Measurements from ENCODE around the gene CDYL2. TPM values are rescaled to one million over a fixed set of nuclear protein-coding genes. Genes with fewer than 3 reads are reported as not detected.
"Not testable (repeated sequence)": the region's sequence is repeated elsewhere in the genome, so short reads cannot be mapped to it uniquely, and the experiment has no call there.

CDYL2 gene
- polyA plus RNA-seq, 1 donor = 2.5 TPM

- DNase-seq (ENCODE audit: low read depth) = no peak
These were observed 133.0 kb downstream of the CDYL2 start for GRCh38 chr16:80671281-80671849.

DNA sequence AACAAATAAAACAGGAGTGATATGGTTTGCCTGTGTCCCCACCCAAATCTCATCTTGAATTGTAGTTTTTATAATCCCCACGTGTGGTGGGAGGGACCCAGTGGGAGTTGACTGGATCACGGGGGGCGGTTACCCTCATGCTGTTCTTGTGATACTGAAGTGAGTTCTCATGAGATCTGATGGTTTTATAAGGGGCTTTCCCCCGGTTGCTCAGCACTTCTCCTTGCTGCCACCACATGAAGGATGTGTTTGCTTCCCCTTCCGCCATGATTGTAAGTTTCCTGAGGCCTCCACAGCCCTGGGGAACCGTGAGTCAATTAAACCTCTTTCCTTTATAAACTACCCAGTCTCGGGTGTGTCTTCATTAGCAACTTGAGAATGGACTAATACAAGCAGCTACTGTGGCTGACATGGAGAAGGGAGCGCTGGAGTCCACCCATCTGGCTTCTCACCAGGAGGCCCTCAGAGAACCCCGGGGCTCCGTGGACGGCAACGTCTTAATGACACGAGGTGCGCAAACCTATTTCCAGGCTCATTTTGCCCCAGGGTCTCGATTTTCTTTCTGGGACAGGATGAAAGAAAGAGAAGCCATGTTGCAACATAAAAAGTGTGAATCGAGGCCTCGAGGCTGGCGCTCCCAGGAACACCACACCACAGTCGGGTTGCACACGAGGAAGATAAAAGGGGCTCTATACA is 134.1 kb downstream of the CDYL2 start:
- DNase-seq (ENCODE audit: low read depth) = no peak

DNA sequence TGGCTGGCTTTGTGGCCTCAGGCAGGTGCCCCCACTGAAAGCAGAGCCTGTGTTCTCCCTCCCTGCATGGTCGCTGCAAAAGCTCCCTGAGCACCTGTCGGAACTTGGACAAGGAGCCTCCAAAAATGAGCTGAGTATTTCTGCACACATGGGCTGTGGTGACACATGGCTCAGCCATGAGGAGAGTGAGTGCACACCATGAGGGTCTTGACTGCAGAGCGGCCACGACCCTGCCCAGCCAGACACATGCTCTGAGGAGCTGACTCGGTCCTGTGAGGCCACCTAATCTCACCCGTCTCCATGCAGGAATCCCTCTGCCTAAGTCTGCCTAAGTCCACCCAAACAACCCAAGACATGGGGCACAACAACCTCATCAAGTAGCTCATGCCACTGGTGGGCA is 134.7 kb downstream of the CDYL2 start:
- no peak for DNase-seq (ENCODE audit: low read depth)

DNA sequence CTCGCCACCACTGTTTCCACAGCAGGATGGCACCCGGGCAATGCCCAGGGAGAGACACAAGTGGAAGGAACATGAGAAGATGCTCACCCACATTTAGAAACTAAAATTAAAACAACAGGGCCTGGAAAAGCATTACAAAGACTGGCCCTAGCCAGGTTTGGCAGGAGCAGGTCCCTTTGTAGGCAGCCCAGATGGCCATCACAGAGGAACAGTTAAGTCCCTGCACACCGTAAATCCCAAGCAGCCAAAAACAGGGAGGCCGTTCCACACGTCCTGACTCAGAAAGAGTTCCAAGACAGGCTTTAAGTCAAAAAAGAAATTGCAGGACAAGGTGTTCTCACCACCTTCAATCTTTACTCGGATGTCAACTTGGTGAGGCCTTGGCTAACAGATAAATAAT is 136.5 kb downstream of the CDYL2 start:
- DNase-seq (ENCODE audit: low read depth) = no peak

DNA sequence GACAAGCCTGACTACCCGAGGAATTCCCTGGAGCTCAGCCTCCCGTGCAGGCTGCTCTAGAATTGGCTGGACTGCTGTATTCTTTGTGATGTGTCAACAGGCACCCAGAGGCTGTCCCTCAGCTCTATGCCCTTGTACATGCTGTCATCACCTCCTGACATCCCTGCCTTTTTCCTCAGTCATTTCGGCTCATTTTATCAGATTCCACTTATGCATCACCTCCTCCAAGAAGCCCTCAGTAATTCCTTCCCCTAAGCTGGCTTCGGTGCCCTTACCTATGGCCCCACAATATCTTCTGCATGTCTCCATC is 137.2 kb downstream of the CDYL2 start:
- DNase-seq (ENCODE audit: low read depth) = no peak

DNA sequence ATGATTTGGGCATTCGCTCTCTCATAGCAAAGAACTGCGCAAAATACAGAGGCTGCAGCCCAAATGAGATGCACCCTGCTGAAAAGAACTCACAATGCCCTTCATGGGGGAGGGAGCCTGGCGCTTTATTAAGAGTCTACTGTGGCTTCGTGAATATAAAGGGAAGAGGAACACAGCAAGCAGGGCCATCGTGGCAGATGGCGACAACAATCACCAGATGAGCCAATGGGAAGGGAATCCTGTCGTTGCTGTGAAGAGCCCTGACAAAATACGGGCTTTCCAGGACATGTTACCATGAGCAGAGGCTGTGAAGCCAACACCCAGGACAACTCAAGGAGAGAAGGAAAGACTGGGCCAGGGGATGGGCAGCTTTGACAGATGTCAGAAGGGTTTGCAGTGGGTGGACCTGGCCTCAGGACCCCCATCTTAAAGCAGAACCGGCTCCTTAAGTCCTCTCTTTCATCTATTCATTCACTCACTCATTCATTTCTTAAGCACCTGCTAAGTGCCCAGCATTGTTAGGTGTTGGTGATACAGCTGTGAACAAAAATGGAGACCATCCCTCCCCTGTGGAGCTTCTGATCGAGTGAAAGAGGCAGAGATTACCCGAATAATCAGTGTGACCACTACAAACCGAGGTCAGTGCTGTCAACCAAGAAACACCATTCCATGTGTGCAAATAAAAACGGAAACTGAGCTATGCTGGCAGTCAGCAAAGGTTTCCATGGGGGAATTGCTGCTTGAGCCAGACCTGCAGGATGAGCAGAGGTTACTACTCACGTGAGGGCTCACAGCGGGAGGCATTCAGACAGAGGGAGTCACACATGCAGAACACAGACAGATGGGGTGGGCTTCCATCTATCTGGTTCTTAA is 137.8 kb downstream of the CDYL2 start:
- DNase-seq (ENCODE audit: low read depth) = no peak

DNA sequence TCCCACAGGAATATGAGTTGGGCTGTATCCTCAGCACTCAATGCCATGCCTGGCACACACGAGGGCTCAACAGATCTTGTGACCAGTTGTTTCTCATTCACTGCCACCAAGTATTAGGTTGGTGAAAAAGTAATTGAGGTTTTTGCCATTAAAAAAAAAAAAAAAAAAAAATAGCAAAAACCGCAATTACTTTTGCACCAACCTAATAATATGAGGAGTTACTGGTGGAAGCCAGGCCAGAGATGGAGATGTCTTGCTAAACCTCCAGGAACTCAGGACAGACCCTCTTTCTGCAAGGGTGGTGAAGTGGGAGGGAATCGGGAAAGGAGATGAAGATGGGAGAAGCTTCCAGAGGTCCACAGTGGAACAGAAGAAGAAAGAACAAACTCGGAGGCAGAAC is 139.0 kb downstream of the CDYL2 start:
- no peak for DNase-seq (ENCODE audit: low read depth)

- DNase-seq (ENCODE audit: low read depth) = no peak
These were observed 139.6 kb downstream of the CDYL2 start for GRCh38 chr16:80664786-80665185.

- no peak for DNase-seq (ENCODE audit: low read depth)
These were observed 140.2 kb downstream of the CDYL2 start for GRCh38 chr16:80664226-80664625.

- no peak for DNase-seq (ENCODE audit: low read depth)
These were observed 141.3 kb downstream of the CDYL2 start for GRCh38 chr16:80663078-80663477.

DNA sequence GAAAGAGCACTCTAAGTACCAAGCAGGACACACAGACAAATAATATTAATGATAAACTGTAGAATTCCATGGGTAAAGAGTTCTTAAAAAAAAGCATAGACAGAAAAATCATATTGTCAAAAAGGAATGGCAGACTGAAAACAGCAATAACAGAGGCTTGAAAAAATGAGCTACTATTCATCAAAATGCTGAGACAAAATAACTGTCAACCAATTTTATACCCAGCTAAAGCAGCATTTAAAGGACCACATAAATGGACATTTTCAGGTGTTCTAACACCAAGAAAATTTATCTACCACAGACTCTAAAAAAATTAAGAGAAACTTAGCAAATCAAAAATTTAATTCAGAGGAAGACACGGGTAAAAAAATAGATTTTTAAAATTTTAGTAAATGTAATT is 144.5 kb downstream of the CDYL2 start:
- no peak for DNase-seq (ENCODE audit: low read depth)

GRCh38 chr16:80656711-80657150 is 147.7 kb downstream of the CDYL2 start:
- no peak for DNase-seq (ENCODE audit: low read depth)

GRCh38 chr16:80656161-80656560 is 148.2 kb downstream of the CDYL2 start:
- no peak for DNase-seq (ENCODE audit: low read depth)

DNA sequence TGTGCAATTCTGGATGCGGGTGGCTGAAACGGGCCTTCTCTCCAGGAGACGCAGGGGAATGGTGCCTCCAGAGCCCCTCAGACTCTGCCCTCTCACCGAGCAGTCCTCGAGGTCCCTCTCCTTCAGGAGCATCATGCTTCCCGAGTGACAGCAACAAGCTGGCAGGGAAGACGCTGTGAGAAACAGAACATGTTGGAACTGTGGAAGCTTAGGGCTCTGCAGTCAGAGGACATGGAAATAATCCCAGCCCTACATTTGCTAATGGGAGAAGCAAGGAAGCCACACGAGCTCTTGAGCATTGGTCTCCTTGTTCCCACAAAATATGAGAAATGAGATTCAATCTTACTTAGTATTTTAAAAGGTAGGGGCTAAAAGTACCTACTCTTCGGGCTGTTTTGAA is 148.6 kb downstream of the CDYL2 start:
- DNase-seq (ENCODE audit: low read depth) = no peak

GRCh38 chr16:80654094-80654862 is 150.1 kb downstream of the CDYL2 start:
- DNase-seq (ENCODE audit: low read depth) = no peak

DNA sequence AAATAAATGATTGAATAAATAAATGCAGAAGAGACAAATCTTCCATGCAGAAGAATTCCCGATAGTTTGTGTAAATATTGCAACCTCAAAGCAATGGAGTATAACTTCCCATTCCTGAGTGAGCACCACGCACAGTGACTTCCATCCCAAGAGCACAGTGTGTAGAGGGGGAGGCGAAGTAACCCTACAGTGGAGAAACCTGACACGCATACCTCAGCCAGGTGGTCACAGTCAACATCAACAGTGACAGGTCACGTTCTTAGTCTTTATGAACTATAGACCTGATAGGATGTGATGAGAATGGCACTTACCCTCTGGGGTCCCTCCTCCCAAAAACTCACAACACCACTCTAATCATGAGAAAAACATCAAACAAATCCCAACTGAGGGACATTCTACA is 152.0 kb downstream of the CDYL2 start:
- no peak for DNase-seq (ENCODE audit: low read depth)

- DNase-seq (ENCODE audit: low read depth) = not testable (repeated sequence)
These were observed 154.1 kb downstream of the CDYL2 start for GRCh38 chr16:80650281-80650680.

GRCh38 chr16:80640316-80640715 is 164.1 kb downstream of the CDYL2 start:
- DNase-seq (ENCODE audit: low read depth) = no peak

DNA sequence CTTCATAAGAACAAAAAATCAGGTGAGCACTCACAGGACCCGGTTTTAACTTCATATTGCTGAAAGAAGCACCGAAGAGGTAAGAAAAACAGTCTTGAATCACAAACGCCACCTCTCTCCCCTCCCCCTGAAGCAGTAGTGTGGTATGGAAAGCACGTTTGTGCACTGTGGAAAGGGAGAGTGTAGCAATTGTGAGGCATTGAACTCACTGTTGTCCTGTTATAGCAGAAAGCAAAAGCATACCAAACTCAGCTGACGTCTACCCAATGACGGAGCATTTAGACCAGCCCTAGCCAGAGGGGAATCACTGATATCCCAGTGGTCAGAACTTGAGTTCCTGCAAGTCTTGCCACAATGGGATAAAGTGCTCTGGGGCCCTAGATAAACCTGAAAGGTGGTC is 164.8 kb downstream of the CDYL2 start:
- DNase-seq (ENCODE audit: low read depth) = no peak

GRCh38 chr16:80637621-80638020 is 166.8 kb downstream of the CDYL2 start:
- DNase-seq (ENCODE audit: low read depth) = no peak

GRCh38 chr16:80631581-80631980 is 172.8 kb downstream of the CDYL2 start:
- DNase-seq (ENCODE audit: low read depth) = no peak

DNA sequence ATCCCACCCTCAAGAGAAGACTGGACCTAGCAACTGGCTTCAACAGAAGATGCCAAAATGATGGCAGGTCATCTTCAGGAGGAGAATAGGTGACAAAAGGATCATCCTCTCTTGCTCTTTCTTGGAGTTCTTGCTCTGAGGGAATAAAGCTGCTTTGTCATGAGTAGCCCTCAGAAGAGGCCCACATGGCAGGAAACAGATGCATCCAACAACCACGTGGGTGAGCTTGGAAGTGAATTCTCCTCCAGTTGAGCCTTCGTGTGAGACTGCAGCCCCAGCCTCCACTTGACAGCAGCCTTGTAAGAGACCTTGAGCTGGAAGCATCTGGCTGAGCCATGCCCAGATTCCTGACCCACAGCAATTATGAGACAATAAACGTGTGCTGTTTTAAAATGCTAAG is 176.1 kb downstream of the CDYL2 start:
- DNase-seq (ENCODE audit: low read depth) = no peak

All from forelimb muscle (tissue), 1 donor.